RWPE2 (cell line): ENCODE data around the gene TTLL4.

ENCODE experiments used
- ATAC-seq: fragments of 200-7000 bp; cut with Tn5 transposase; 3 replicates; pipeline ENCODE4 v1.9.1; 2021; ENCODE audit warnings: low read depth
- DNase-seq: peaks from one replicate; pipeline ENCODE4 v3.0.0-alpha.2; 2020; ENCODE audit warnings: low spot score
- H3K27ac ChIP-seq: fragments of 450-650 bp; 2 replicates; pipeline ENCODE4 v1.5.1; 2017; ENCODE audit warnings: mild to moderate bottlenecking; ENCODE audit not compliant: poor library complexity, severe bottlenecking
- H3K27me3 ChIP-seq: fragments of 250-450 bp; sonication (Bioruptor Pico); 2 replicates; pipeline ENCODE4 v1.5.1; 2021; ENCODE audit warnings: mild to moderate bottlenecking, moderate library complexity; ENCODE audit not compliant: insufficient read depth, poor library complexity, severe bottlenecking
- H3K36me3 ChIP-seq: fragments of 250-450 bp; sonication (Bioruptor Pico); 2 replicates; pipeline ENCODE4 v1.5.1; 2020; ENCODE audit warnings: low read depth, mild to moderate bottlenecking, moderate library complexity
- H3K4me1 ChIP-seq: fragments of 250-450 bp; sonication (Bioruptor Pico); 2 replicates; pipeline ENCODE4 v1.5.1; 2021; ENCODE audit warnings: mild to moderate bottlenecking, moderate library complexity; ENCODE audit not compliant: insufficient read depth, poor library complexity, severe bottlenecking
- H3K4me3 ChIP-seq: fragments of 250-450 bp; sonication (Bioruptor Pico); 2 replicates; pipeline ENCODE4 v1.5.1; 2021; ENCODE audit warnings: mild to moderate bottlenecking, moderate library complexity; ENCODE audit not compliant: severe bottlenecking
- H3K9me3 ChIP-seq: fragments of 250-450 bp; sonication (Bioruptor Pico); 2 replicates; pipeline ENCODE4 v1.5.1; 2021; ENCODE audit warnings: mild to moderate bottlenecking, moderate library complexity; ENCODE audit not compliant: severe bottlenecking
- CTCF ChIP-seq: fragments of 450-650 bp; IDR thresholded peaks from one replicate; pipeline ENCODE4 v1.5.1; 2017; ENCODE audit warnings: mild to moderate bottlenecking, moderate library complexity; ENCODE audit not compliant: poor library complexity, severe bottlenecking

The TTLL4 gene

GRCh38 chr2:218710687-218711549 lies at the start of gene TTLL4:
Gene TTLL4, plus strand, starts transcription at chr2:218710835. Its CDS starts 26,842 bp downstream, at chr2:218737677.
- H3K9me3 ChIP-seq: no peaks in the 10 kb centered on the region
- peak; percentile 96 for DNase-seq
- H3K36me3 ChIP-seq: peaks cover 20% of the 10 kb centered on the region
- peak within 1 kb of the TSS; percentile 76 for H3K4me3 ChIP-seq
- H3K27ac ChIP-seq: peak within 1 kb of the TSS; percentile 59
- TF ChIP-seq CTCF: peak; percentile 96
- ATAC-seq: peak; percentile 91
- no peaks in the 10 kb centered on the region for H3K4me1 ChIP-seq
- H3K27me3 ChIP-seq: no peaks in the 10 kb centered on the region

- DNase-seq (no peak), ATAC-seq (no peak)
- Histone ChIP-seq H3K4me3 (no peak overlapping the region), H3K4me1 (no peaks in the 10 kb centered on the region), H3K36me3 (peaks cover 54% of the 10 kb centered on the region), H3K27ac (no peak overlapping the region), H3K27me3 (no peaks in the 10 kb centered on the region), H3K9me3 (no peaks in the 10 kb centered on the region)
- no peak for TF ChIP-seq CTCF
These were observed 48.3 kb upstream of the TTLL4 start for GRCh38 chr2:218662377-218662776.

GRCh38 chr2:218662827-218663226 lies 47.8 kb upstream of the TTLL4 start:
- Histone ChIP-seq H3K27me3 (no peaks in the 10 kb centered on the region), H3K27ac (no peak overlapping the region), H3K9me3 (no peaks in the 10 kb centered on the region), H3K36me3 (peaks cover 54% of the 10 kb centered on the region), H3K4me1 (no peaks in the 10 kb centered on the region), H3K4me3 (no peak overlapping the region)
- no peak for ATAC-seq
- no peak for TF ChIP-seq CTCF
- no peak for DNase-seq

GRCh38 chr2:218663901-218664300 lies 46.7 kb upstream of the TTLL4 start:
- no peak for ATAC-seq
- Histone ChIP-seq H3K27me3 (no peaks in the 10 kb centered on the region), H3K4me3 (no peak overlapping the region), H3K36me3 (peaks cover 54% of the 10 kb centered on the region), H3K27ac (no peak overlapping the region), H3K4me1 (no peaks in the 10 kb centered on the region), H3K9me3 (no peaks in the 10 kb centered on the region)
- DNase-seq: no peak
- no peak for TF ChIP-seq CTCF

- no peak for TF ChIP-seq CTCF
- no peak overlapping the region for H3K4me3 ChIP-seq
- no peak overlapping the region for H3K27ac ChIP-seq
- ATAC-seq (no peak), DNase-seq (no peak)
- H3K27me3 ChIP-seq: no peaks in the 10 kb centered on the region
- peaks cover 54% of the 10 kb centered on the region for H3K36me3 ChIP-seq
- no peaks in the 10 kb centered on the region for H3K4me1 ChIP-seq
- H3K9me3 ChIP-seq: no peaks in the 10 kb centered on the region
These were observed 46.0 kb upstream of the TTLL4 start for GRCh38 chr2:218664653-218665052.
